Mucosa of descending colon (tissue), 3 donors: ENCODE measurements around the gene SOS2. TPM values are rescaled to one million over a fixed set of nuclear protein-coding genes. Genes with fewer than 3 reads are reported as not detected.

Source experiments
- ATAC-seq: fragments of 200-7000 bp; cut with Tn5 transposase; one replicate; pipeline ENCODE4 v1.9.1; 2020; ENCODE audit warnings: mild to moderate bottlenecking, moderate library complexity
- DNase-seq, 3 donors: peaks; one replicate each; pipeline ENCODE4 v3.0.0-alpha.2; 2020
- H3K36me3 ChIP-seq: fragments of 200-600 bp; one replicate; pipeline ENCODE4 v1.8.0; 2021; ENCODE audit warnings: low read depth, mild to moderate bottlenecking
- H3K4me1 ChIP-seq: fragments of 200-600 bp; one replicate; pipeline ENCODE4 v1.8.0; 2021; ENCODE audit warnings: low read depth, mild to moderate bottlenecking
- H3K4me3 ChIP-seq: fragments of 200-600 bp; one replicate; pipeline ENCODE4 v1.8.0; 2021; ENCODE audit warnings: mild to moderate bottlenecking
- H3K9me3 ChIP-seq: fragments of 200-600 bp; one replicate; pipeline ENCODE4 v1.8.0; 2021; ENCODE audit warnings: mild to moderate bottlenecking
- intact Hi-C, 2 donors: fragments of 100-400 bp; cut with DNase I in 1 of 2; cut with micrococcal nuclease in 1 of 2; formaldehyde crosslinking; loops; one replicate each; pipeline versions ENCODE4 v1.11.0 to v1.11.1; 2022; cut with DNase I, micrococcal nuclease
- long read RNA-seq, 2 donors: library from polyadenylated mRNA; unstranded; transcript quantifications; one replicate each; pipeline ENCODE4 v2.0.0, GENCODE V29; 2019 to 2021
- total RNA-seq, 3 donors: library from RNA; stranded (reverse); fragmentation: NEBNext Ultra II Directional in 2 of 3; extraction: Animal tissue kit (Norgen Biotek cat#: 25700) in 2 of 3; gene quantifications; one replicate each; pipeline versions ENCODE4 v1.2.1 to v1.2.4, GENCODE V29; 2021 to 2023
- TF ChIP-seq, protein P1 (sequence below): fragments of 200-600 bp; IDR thresholded peaks from one replicate; pipeline ENCODE4 v1.8.0; 2022; ENCODE audit warnings: antibody characterized with exemption, mild to moderate bottlenecking
- donor health status: DM: no; HTN: no; CAD: no; lungs with moderate emphysema.
- donor health status: DM: no; HTN: no; CAD: no.
- donor health status: DM: no; HTN: yes; CAD: no.

The SOS2 gene
- 10 to 100 TPM; 38.0 to 60.2 (median 44.4) TPM for total RNA-seq
- long read RNA-seq, donor 1, full-length matches to known transcripts = 6 of 25 reads
- long read RNA-seq, donor 1, partial matches to known transcripts = 9 of 25 reads
- long read RNA-seq, donor 1, other reads (novel, unspliced or antisense) = 10 of 25 reads
- long read RNA-seq, donor 2, partial matches to known transcripts = 2 of 3 reads
- long read RNA-seq, donor 2, other reads (novel, unspliced or antisense) = 1 of 3 reads

GRCh38 chr14:50231475-50232275, at the start of gene SOS2:
Gene SOS2 (minus strand): TSS chr14:50231578. CDS start chr14:50231283, 295 bp downstream.
- H3K4me1 ChIP-seq = peaks cover 21% of the 10 kb centered on the region
- ATAC-seq = peak; percentile 96

GRCh38 chr14:50272498-50272897, 41.1 kb upstream of the SOS2 start:
- TF ChIP-seq, protein P1, sequence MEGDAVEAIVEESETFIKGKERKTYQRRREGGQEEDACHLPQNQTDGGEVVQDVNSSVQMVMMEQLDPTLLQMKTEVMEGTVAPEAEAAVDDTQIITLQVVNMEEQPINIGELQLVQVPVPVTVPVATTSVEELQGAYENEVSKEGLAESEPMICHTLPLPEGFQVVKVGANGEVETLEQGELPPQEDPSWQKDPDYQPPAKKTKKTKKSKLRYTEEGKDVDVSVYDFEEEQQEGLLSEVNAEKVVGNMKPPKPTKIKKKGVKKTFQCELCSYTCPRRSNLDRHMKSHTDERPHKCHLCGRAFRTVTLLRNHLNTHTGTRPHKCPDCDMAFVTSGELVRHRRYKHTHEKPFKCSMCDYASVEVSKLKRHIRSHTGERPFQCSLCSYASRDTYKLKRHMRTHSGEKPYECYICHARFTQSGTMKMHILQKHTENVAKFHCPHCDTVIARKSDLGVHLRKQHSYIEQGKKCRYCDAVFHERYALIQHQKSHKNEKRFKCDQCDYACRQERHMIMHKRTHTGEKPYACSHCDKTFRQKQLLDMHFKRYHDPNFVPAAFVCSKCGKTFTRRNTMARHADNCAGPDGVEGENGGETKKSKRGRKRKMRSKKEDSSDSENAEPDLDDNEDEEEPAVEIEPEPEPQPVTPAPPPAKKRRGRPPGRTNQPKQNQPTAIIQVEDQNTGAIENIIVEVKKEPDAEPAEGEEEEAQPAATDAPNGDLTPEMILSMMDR = no peak
- intact Hi-C loops = no loop called here
- Histone ChIP-seq H3K4me1 (no peaks in the 10 kb centered on the region), H3K9me3 (no peaks in the 10 kb centered on the region), H3K4me3 (no peak overlapping the region), H3K36me3 (no peaks in the 10 kb centered on the region)
- ATAC-seq (no peak), DNase-seq (no peak)

More at GRCh38 chr14:50231475-50232275, at the start of gene SOS2:
- Histone ChIP-seq H3K4me3 (peak within 1 kb of the TSS; percentile 75), H3K36me3 (no peaks in the 10 kb centered on the region), H3K9me3 (no peaks in the 10 kb centered on the region)
- TF ChIP-seq, protein P1 = no peak
- intact Hi-C loops = loop anchor here in 1 of 2 donors (10.0 kb wide), 1 partner anchor 367 kb away; no protein-coding TSS in a partner anchor
- DNase-seq = peak; percentile 87 to 92 (median 92)

GRCh38 chr14:50270932-50271331, 39.6 kb upstream of the SOS2 start:
- intact Hi-C loops = no loop called here
- H3K9me3 ChIP-seq = no peaks in the 10 kb centered on the region
- TF ChIP-seq, protein P1 = no peak
- no peaks in the 10 kb centered on the region for H3K36me3 ChIP-seq
- no peak overlapping the region for H3K4me3 ChIP-seq
- DNase-seq (no peak), ATAC-seq (no peak)
- no peaks in the 10 kb centered on the region for H3K4me1 ChIP-seq

DNA sequence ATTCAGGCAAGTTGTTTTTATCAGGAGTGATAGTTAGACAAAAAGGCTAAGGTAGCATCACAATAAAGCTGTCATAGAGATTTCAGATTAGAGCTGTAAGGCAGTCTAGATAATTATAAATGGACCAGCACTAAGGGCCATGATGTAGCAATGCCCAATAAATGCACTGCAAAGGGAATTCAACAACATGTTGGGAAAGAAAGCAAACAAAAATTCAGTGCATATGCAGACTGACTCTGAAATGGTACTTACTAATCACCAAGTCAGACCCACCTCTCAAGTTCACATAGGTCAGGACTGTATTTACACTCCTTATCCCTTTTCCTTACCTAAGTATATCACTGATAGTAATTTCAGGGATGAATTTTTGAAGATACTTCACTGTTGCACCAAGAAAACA, 33.7 kb upstream of the SOS2 start:
- no peaks in the 10 kb centered on the region for H3K36me3 ChIP-seq
- no peak overlapping the region for H3K4me3 ChIP-seq
- DNase-seq (no peak), ATAC-seq (no peak)
- intact Hi-C loops = no loop called here
- TF ChIP-seq, protein P1 = no peak
- no peaks in the 10 kb centered on the region for H3K4me1 ChIP-seq
- no peaks in the 10 kb centered on the region for H3K9me3 ChIP-seq

DNA sequence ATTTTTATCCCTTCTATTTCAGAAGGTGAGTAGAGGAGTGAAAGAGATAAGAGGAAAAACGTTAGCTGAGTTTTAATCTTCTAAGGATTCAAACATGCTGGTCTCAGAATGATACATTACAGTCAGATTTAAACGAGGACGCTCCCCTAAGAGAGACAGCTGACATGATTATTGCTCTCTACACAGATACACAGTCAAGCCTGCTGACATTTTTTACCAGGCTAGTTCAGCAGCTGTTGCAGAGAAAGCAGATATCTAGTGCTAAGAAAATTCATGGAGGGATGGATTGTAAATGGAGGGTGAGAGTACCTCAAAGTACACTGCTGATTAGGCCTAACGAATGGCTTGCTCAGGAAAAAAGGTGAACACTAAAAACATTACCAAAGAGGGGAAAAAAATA, 31.9 kb upstream of the SOS2 start:
- no peaks in the 10 kb centered on the region for H3K36me3 ChIP-seq
- intact Hi-C loops = no loop called here
- no peak overlapping the region for H3K4me3 ChIP-seq
- no peaks in the 10 kb centered on the region for H3K4me1 ChIP-seq
- DNase-seq = no peak
- no peak for ATAC-seq
- TF ChIP-seq, protein P1 = no peak
- H3K9me3 ChIP-seq = no peaks in the 10 kb centered on the region
